OCI-LY1 (cell line): ENCODE measurements around the gene CDK10.

Experiments used
- H2AFZ ChIP-seq: fragments of 200-600 bp; sonication (generic), shearing (Covaris generic); 2 replicates; pipeline ENCODE4 v1.6.0; 2014; ENCODE audit warnings: antibody characterized with exemption, mild to moderate bottlenecking, low read length
- H3F3A ChIP-seq: fragments of 200-600 bp; sonication (generic), shearing (Covaris generic); 2 replicates; pipeline ENCODE4 v1.6.0; 2014; ENCODE audit warnings: mild to moderate bottlenecking, antibody characterized with exemption, low read length, moderate library complexity; ENCODE audit not compliant: insufficient read depth
- H3K27ac ChIP-seq: fragments of 200-600 bp; sonication (generic); 2 replicates; pipeline ENCODE4 v1.5.1; 2014; ENCODE audit warnings: low read length, mixed run types, mild to moderate bottlenecking, low read depth; ENCODE audit not compliant: poor library complexity, severe bottlenecking
- H3K27me3 ChIP-seq: fragments of 200-600 bp; sonication (generic); 2 replicates; pipeline ENCODE4 v1.6.0; 2014; ENCODE audit warnings: antibody characterized with exemption, mild to moderate bottlenecking, low read length, moderate library complexity; ENCODE audit not compliant: insufficient read depth
- H3K36me3 ChIP-seq: fragments of 200-600 bp; sonication (generic); 2 replicates; pipeline ENCODE4 v1.6.1; 2014; ENCODE audit warnings: mild to moderate bottlenecking, antibody characterized with exemption, low read length, moderate library complexity, mixed read lengths; ENCODE audit not compliant: insufficient read depth
- H3K4me1 ChIP-seq: fragments of 200-600 bp; sonication (generic); 2 replicates; pipeline ENCODE4 v1.5.1; 2014; ENCODE audit warnings: mild to moderate bottlenecking, low read length, moderate library complexity; ENCODE audit not compliant: insufficient read depth, severe bottlenecking
- H3K4me2 ChIP-seq: fragments of 200-600 bp; sonication (generic), shearing (Covaris generic); 2 replicates; pipeline ENCODE4 v1.6.1; 2014; ENCODE audit warnings: low read length
- H3K4me3 ChIP-seq: fragments of 200-600 bp; sonication (generic); 2 replicates; pipeline ENCODE4 v1.5.1; 2014; ENCODE audit warnings: low read length, low read depth, mild to moderate bottlenecking, mixed read lengths; ENCODE audit not compliant: poor library complexity, severe bottlenecking
- H3K79me2 ChIP-seq: fragments of 200-600 bp; shearing (Covaris generic); 2 replicates; pipeline ENCODE4 v1.6.1; 2016; ENCODE audit warnings: mixed run types, low read length, mixed read lengths; ENCODE audit not compliant: insufficient read depth
- H3K9ac ChIP-seq: fragments of 200-600 bp; sonication (generic), shearing (Covaris generic); 2 replicates; pipeline ENCODE4 v1.6.1; 2014; ENCODE audit warnings: mild to moderate bottlenecking, low read length, mixed read lengths
- H3K9me2 ChIP-seq: fragments of 200-600 bp; sonication (generic), shearing (Covaris generic); 2 replicates; pipeline ENCODE4 v1.6.1; 2014; ENCODE audit warnings: low read depth, mild to moderate bottlenecking, low read length, mixed read lengths
- H3K9me3 ChIP-seq: fragments of 200-600 bp; shearing (Covaris generic); 2 replicates; pipeline ENCODE4 v1.6.1; 2014; ENCODE audit warnings: low read length, mixed read lengths
- H4K20me1 ChIP-seq: fragments of 200-600 bp; sonication (generic), shearing (Covaris generic); 2 replicates; pipeline ENCODE4 v1.6.0; 2016; ENCODE audit warnings: mild to moderate bottlenecking, low read length; ENCODE audit not compliant: insufficient read depth
- EZH2 ChIP-seq: fragments of 200-600 bp; sonication (generic), shearing (Covaris generic); IDR thresholded peaks from 2 replicates; pipeline ENCODE4 v1.8.0; 2017; ENCODE audit warnings: borderline replicate concordance, mixed run types, mild to moderate bottlenecking, antibody characterized with exemption, low read length, moderate library complexity, mixed read lengths
- TF ChIP-seq, protein P1 (sequence below): fragments of 200-600 bp; sonication (generic), shearing (Covaris generic); IDR thresholded peaks from 2 replicates; pipeline ENCODE4 v1.5.1; 2017; ENCODE audit warnings: mild to moderate bottlenecking, antibody characterized with exemption, low read length, moderate library complexity, mixed read lengths

Gene CDK10, protein sequence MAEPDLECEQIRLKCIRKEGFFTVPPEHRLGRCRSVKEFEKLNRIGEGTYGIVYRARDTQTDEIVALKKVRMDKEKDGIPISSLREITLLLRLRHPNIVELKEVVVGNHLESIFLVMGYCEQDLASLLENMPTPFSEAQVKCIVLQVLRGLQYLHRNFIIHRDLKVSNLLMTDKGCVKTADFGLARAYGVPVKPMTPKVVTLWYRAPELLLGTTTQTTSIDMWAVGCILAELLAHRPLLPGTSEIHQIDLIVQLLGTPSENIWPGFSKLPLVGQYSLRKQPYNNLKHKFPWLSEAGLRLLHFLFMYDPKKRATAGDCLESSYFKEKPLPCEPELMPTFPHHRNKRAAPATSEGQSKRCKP

DNA sequence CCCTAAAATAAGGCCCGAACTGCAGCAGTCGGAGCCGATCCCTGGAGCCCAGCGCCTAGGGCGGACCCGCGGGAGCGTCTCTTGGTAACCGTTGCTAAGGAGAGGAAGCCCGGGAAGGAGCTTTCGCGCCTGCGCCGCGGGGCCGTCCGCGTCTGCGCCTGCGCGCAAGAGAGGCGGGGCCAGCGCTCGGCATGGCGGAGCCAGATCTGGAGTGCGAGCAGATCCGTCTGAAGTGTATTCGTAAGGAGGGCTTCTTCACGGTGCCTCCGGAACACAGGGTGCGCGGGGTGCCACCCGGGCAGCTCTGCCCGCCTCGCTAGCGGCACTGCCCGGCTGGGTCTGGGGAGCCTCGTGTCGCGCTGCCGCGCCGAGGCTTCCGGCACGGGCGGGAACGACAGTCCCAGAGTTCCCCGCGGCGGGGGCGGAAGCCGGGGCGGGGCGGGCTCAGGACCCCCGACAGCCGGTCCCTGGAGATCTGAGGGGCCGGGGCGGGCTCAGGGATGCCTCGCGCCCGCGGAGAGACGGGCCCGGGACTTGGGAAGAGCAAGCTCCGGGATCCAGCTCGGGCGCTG, at the start of gene CDK10:
CDK10 (plus strand) TSS at position 170 of the 572 bp plus-strand sequence; CDS start at position 192, 22 bp downstream.
- peak within 1 kb of the TSS; percentile 89 for H3K4me2 ChIP-seq
- H4K20me1 ChIP-seq = no peaks in the 10 kb centered on the region
- peak within 1 kb of the TSS; percentile 86 for H3K9ac ChIP-seq
- H3K36me3 ChIP-seq = peaks cover 48% of the 10 kb centered on the region
- no peaks in the 10 kb centered on the region for H3K9me2 ChIP-seq
- no peaks in the 10 kb centered on the region for H3K9me3 ChIP-seq
- TF ChIP-seq, protein P1, sequence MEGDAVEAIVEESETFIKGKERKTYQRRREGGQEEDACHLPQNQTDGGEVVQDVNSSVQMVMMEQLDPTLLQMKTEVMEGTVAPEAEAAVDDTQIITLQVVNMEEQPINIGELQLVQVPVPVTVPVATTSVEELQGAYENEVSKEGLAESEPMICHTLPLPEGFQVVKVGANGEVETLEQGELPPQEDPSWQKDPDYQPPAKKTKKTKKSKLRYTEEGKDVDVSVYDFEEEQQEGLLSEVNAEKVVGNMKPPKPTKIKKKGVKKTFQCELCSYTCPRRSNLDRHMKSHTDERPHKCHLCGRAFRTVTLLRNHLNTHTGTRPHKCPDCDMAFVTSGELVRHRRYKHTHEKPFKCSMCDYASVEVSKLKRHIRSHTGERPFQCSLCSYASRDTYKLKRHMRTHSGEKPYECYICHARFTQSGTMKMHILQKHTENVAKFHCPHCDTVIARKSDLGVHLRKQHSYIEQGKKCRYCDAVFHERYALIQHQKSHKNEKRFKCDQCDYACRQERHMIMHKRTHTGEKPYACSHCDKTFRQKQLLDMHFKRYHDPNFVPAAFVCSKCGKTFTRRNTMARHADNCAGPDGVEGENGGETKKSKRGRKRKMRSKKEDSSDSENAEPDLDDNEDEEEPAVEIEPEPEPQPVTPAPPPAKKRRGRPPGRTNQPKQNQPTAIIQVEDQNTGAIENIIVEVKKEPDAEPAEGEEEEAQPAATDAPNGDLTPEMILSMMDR = no peak
- no peak for TF ChIP-seq EZH2
- H3K27ac ChIP-seq = peak within 1 kb of the TSS; percentile 85
- peak within 1 kb of the TSS; percentile 75 for H3K4me3 ChIP-seq
- H3F3A ChIP-seq = no peaks in the 10 kb centered on the region
- H2AFZ ChIP-seq = no peak within 1 kb of the TSS
- H3K27me3 ChIP-seq = no peaks in the 10 kb centered on the region
- no peaks in the 10 kb centered on the region; the same call in 1 of the 2 replicates for H3K79me2 ChIP-seq
- H3K4me1 ChIP-seq = peaks cover 11% of the 10 kb centered on the region

DNA sequence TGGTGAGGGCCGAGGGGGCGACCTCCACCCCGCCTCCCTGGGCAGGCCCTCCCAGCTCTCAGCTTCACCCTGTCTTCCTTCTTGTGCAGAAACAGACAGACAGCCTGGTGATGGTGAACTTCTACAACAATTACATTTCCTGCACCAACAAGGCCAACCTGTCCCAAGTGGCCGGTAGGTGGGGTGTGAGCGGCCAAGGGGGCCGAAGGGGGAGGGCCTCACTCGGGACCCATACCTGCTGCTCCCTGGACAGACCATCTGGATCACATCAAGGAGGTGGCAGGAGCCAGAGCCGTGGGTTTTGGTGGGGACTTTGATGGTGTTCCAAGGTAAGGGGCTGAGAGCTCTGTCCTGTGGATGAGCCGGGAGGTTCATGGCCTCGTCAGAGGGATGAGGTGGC, 49.1 kb upstream of the CDK10 start:
- Histone ChIP-seq H3K4me3 (no peak overlapping the region), H3K9ac (no peak overlapping the region), H3F3A (no peaks in the 10 kb centered on the region), H3K79me2 (no peaks in the 10 kb centered on the region), H4K20me1 (no peaks in the 10 kb centered on the region), H3K9me2 (no peaks in the 10 kb centered on the region), H3K27ac (no peak overlapping the region), H3K4me1 (no peaks in the 10 kb centered on the region), H3K9me3 (no peaks in the 10 kb centered on the region), H2AFZ (no peak overlapping the region), H3K36me3 (no peaks in the 10 kb centered on the region), H3K27me3 (peaks cover 5% of the 10 kb centered on the region; the same call in 1 of the 2 replicates), H3K4me2 (no peak overlapping the region)
- no peak for TF ChIP-seq EZH2
- TF ChIP-seq, protein P1 = peak; percentile 12; the same call in 1 of the 2 replicates

DNA sequence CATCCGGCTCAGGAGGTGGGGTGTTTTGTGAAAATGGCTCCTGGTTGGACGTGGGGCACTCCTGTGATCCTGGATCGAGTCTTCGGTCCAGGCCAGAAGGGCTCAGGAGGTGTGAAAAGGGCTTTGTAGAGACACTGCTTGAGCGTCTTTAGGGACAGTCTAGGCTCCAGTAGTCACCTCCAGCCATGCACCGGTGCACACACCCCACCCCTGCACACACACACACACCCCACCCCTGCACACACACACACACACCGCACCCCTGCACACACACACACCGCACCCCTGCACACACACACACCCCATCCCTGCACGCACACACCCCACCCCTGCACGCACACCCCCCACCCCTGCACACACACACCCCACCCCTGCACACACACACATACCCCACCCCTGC, 48.0 kb upstream of the CDK10 start:
- Histone ChIP-seq H3K79me2 (no peaks in the 10 kb centered on the region), H3K27me3 (peaks cover 5% of the 10 kb centered on the region; the same call in 1 of the 2 replicates), H3K4me1 (no peaks in the 10 kb centered on the region), H3K9me3 (no peaks in the 10 kb centered on the region), H3K9ac (no peak overlapping the region), H2AFZ (no peak overlapping the region), H3F3A (no peaks in the 10 kb centered on the region), H4K20me1 (no peaks in the 10 kb centered on the region), H3K4me2 (no peak overlapping the region), H3K36me3 (no peaks in the 10 kb centered on the region), H3K9me2 (no peaks in the 10 kb centered on the region), H3K27ac (no peak overlapping the region), H3K4me3 (no peak overlapping the region)
- TF ChIP-seq, protein P1 = no peak
- TF ChIP-seq EZH2 = no peak
